NOMO-1 treated with DMSO at 0.1 percent for 48 hours (cell line): ENCODE data around the gene SPANXN4.

ENCODE experiments used
- DNase-seq: peaks from one replicate; lab custom pipeline; 2025; ENCODE audit not compliant: unreplicated experiment; lab: John Stamatoyannopoulos, UW

Gene SPANXN4

GRCh38 chrX:143025628-143026027 lies at the start of gene SPANXN4:
Gene SPANXN4, plus strand, starts transcription at chrX:143025928. Its CDS starts 87 bp downstream, at chrX:143026015.
- DNase-seq: no peak

- DNase-seq: peak; percentile 80
Measured at GRCh38 chrX:142977128-142977914, 48.4 kb upstream of the SPANXN4 start.

DNA sequence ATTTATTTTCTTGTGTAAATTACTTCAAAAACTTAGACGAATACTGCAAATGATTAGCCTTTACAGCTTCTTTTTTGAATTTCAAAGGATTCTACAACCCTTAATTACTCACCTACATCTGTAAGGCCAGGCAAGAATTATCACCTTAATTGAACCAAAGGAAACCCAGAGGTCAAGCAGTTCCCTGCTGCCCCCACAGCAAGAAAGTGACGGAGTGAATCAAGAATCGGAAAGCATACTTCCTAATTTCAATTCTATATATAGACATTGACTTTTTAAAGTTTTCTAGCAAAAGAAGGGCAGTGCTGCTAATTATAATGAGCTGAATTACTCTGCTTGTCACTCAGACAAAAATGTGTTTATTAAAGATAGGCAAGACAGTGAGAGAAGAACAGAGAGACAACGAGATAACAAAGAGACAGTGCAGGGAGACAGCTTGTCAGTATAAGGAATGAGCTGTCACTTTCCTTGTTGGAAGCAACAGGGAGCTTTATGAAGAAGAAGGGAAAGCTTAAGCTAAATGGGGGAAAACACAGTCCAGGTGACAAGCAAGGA lies 47.5 kb upstream of the SPANXN4 start:
- peak; percentile 36 for DNase-seq

- DNase-seq: no peak
Measured at GRCh38 chrX:142982679-142983078, 43.0 kb upstream of the SPANXN4 start.

GRCh38 chrX:142994988-142995387 lies 30.7 kb upstream of the SPANXN4 start:
- no peak for DNase-seq

- peak; percentile 79 for DNase-seq
Measured at GRCh38 chrX:142998447-142999198, 27.1 kb upstream of the SPANXN4 start.

- DNase-seq: peak; percentile 18
Measured at GRCh38 chrX:142999199-142999701, 26.5 kb upstream of the SPANXN4 start.

DNA sequence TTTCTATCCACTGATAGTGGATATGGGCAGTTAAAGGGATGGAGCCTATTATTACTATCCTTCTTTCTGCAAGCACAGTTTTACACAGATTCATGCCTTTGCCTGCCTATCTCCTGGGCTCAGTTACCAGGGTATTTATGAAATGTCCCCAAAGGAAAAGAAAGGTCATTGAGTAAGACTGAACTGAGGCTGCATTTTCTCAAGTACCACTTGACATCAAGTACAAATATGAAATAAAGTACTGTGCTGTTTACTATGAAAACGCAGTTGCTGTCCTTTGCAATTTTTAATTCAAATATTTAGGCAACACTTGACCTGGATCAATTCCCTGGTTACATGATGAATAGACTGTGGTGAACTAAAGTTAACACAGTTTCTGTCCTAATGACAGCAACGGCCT lies 23.5 kb upstream of the SPANXN4 start:
- DNase-seq: no peak

- no peak for DNase-seq
Measured at GRCh38 chrX:143017272-143017671, 8.5 kb upstream of the SPANXN4 start.

DNA sequence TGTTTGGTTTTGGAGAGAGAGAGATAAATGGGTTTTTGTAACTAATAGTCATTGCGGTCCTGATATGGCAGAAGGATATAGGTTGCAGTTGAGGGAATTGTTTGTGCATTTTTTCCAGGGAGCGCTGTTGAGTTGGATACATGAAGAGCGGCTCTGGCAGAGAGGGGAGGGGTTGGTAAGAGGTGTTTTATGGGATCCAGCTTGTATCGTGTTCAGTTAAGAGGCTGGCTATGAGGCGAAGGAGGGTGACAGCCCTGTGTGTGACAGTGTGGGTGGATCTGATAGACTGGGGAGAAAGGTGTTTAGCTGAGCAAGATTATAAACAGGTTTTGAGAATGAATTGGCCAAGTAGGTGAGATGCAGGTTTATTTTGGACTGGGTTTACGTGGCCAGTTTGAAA lies 1.5 kb downstream of the SPANXN4 start:
- DNase-seq: no peak

DNA sequence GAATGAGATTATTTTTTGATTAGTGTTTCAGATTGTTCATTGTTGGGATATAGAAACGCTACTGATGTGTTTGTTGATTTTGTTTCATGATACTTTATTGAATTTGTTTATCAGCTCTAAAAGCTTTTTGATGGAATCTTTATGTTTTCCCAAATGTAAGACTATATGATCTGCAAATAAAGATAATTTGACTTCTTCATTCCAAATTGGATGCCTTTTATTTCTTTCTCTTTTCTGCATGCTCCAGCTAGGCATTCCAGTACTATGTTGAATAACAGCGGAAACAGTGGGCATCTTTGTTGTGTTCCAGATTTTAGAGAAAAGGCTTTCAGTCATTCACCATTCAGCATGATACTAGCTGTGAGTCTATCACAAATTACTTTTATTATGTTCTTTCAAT lies 21.8 kb downstream of the SPANXN4 start:
- DNase-seq: no peak

GRCh38 chrX:143058120-143058519 lies 32.4 kb downstream of the SPANXN4 start:
- no peak for DNase-seq

DNA sequence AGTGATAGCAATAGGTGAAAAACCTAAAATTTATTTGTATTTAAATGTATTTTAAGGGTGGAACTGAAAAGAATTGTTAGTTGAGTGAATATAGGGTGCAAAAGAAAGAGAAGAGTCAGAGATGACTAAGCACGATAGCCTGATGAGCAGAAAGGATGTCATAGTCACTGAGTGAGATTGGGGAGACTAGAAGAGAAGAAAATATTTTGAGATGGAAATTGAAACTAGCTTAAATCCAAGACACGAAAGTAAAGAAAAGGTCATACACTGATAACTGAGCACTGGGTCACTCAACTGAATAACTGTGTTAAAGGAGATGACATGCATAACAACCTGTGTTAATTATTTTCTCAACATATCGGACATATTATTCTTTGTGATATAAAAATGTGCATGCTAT lies 55.5 kb downstream of the SPANXN4 start:
- no peak for DNase-seq

DNA sequence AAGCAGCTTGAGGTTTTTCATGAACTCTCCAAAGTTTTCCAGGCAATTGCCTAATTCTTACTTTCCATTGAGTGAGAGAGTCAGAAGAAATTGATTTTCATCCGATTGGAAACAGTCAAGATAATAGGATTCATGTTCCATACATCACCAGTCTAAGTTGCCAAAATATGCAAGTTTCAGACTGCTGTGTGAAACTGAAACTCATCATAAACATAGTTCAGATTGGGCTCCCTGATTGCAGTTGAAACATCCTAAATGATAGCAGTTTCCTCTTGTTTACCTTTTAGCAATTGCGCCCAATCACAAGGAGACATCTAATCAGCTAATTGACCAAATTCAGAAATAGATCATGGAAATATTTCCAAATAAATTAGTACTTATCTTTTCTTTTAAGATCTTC lies 56.8 kb downstream of the SPANXN4 start:
- no peak for DNase-seq
